Ovary (tissue), 9 donors: ENCODE data around the gene USP13. TPM values are rescaled to one million over a fixed set of nuclear protein-coding genes. Genes with fewer than 3 reads are reported as not detected.

ENCODE experiments used
- DNase-seq, 5 donors: peaks; one replicate each; pipeline ENCODE4 v3.0.0-alpha.2; 2019 to 2020
- H3K27ac ChIP-seq, 2 donors: fragments of 200-600 bp; one replicate each; pipeline versions ENCODE4 v1.5.1 to v1.8.0; 2019 to 2022
- H3K27me3 ChIP-seq: fragments of 200-600 bp; one replicate; pipeline ENCODE4 v1.8.0; 2022
- H3K36me3 ChIP-seq: fragments of 200-600 bp; sonication (generic); one replicate; pipeline ENCODE4 v1.5.1; 2019
- H3K4me1 ChIP-seq: one replicate; pipeline ENCODE4 v1.8.1; 2013; ENCODE audit warnings: mild to moderate bottlenecking, moderate library complexity; ENCODE audit not compliant: insufficient read depth
- H3K4me3 ChIP-seq: fragments of 200-600 bp; sonication (generic); one replicate; pipeline ENCODE4 v1.5.1; 2017
- H3K9me3 ChIP-seq, 2 donors: fragments of 200-600 bp in 1 of 2; sonication (generic) in 1 of 2; one replicate each; pipeline versions ENCODE4 v1.5.1 to v1.8.1; 2013 to 2019; ENCODE audit warnings: mild to moderate bottlenecking in 1 of 2, moderate library complexity in 1 of 2
- EP300 ChIP-seq: sonication (generic); formaldehyde crosslinking; IDR thresholded peaks from one replicate; pipeline ENCODE4 v1.6.1; 2017; ENCODE audit warnings: antibody characterized with exemption
- POLR2A ChIP-seq: fragments of 450-650 bp; IDR thresholded peaks from one replicate; pipeline ENCODE4 v1.6.1; 2017; ENCODE audit warnings: antibody characterized with exemption, mild to moderate bottlenecking, moderate library complexity
- WGBS, 3 donors: extraction: QIAGEN DNeasy Blood & Tissue Kit in 1 of 3; methylation state at CpG; one replicate each; pipeline versions ENCODE4 v1.1.5 to v1.1.7; 2013 to 2017; 5-methylcytosine and 5-hydroxymethylcytosine counted together
- intact Hi-C, 4 donors: fragments of 100-400 bp; cut with DNase I; formaldehyde crosslinking; loops; one replicate each; pipeline versions ENCODE4 v1.11.0 to v1.15.1; 2022 to 2023
- polyA plus RNA-seq, 2 donors: library from polyadenylated mRNA; stranded (reverse); fragments of 200-250 nt in 1 of 2; fragments of 350-450 nt in 1 of 2; fragmentation: Illumina TruSeq in 1 of 2; extraction: RNeasy Lipid Tissue Mini Kit (QIAGEN cat#74804) in 1 of 2; gene quantifications; one replicate each; pipeline ENCODE4 v1.2.3, GENCODE V29; 2013 to 2014
- total RNA-seq, 7 donors: library from RNA; depleted of rRNA in 2 of 7; stranded (reverse); fragments of >200 nt in 2 of 7; fragmentation: NEBNext Ultra II Directional in 3 of 7; extraction: Animal tissue kit (Norgen Biotek cat#: 25700) in 3 of 7; gene quantifications; one replicate each; pipeline versions ENCODE4 v1.1.0 to v1.2.4, GENCODE V29; 2016 to 2023
- TF ChIP-seq, protein P1 (sequence below), 3 donors: fragments of 450-650 bp in 2 of 3; fragments of 200-600 bp in 1 of 3; IDR thresholded peaks; one replicate each; pipeline versions ENCODE4 v1.5.1 to v1.8.0; 2016 to 2022; ENCODE audit warnings: antibody characterized with exemption in 3 of 3, mild to moderate bottlenecking in 1 of 3
- donor health status: DM: no; HTN: no; CAD: no; lungs with moderate emphysema.
- donor health status: DM: no; HTN: no; CAD: no.
- donor health status: Bipolar disorder and iron deficiency.
- donor health status: DM: yes; HTN: yes; CAD: no.
- donor health status: DM: no; HTN: no; CAD: no.
- donor health status: DM: yes; HTN: yes; CAD: no.

The USP13 gene
- total and polyA plus RNA-seq, 9 donors, result 7.0 to 26.3 (median 19.4) TPM

GRCh38 chr3:179729086-179729485 is 76.2 kb downstream of the USP13 start:
- 83 to 90% (median 84%) methylated on average over 3 of the region's 3 CpGs for WGBS, 3 donors
- Histone ChIP-seq H3K27ac (no peak overlapping the region), H3K36me3 (no peaks in the 10 kb centered on the region), H3K9me3 (no peaks in the 10 kb centered on the region), H3K27me3 (no peaks in the 10 kb centered on the region), H3K4me3 (no peak overlapping the region), H3K4me1 (no peaks in the 10 kb centered on the region)
- DNase-seq, result no peak
- intact Hi-C loops, result no loop called here
- TF ChIP-seq EP300 (no peak), POLR2A (no peak)
- TF ChIP-seq, protein P1, sequence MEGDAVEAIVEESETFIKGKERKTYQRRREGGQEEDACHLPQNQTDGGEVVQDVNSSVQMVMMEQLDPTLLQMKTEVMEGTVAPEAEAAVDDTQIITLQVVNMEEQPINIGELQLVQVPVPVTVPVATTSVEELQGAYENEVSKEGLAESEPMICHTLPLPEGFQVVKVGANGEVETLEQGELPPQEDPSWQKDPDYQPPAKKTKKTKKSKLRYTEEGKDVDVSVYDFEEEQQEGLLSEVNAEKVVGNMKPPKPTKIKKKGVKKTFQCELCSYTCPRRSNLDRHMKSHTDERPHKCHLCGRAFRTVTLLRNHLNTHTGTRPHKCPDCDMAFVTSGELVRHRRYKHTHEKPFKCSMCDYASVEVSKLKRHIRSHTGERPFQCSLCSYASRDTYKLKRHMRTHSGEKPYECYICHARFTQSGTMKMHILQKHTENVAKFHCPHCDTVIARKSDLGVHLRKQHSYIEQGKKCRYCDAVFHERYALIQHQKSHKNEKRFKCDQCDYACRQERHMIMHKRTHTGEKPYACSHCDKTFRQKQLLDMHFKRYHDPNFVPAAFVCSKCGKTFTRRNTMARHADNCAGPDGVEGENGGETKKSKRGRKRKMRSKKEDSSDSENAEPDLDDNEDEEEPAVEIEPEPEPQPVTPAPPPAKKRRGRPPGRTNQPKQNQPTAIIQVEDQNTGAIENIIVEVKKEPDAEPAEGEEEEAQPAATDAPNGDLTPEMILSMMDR (IDR thresholded peaks at IDR 0.05), result no peak

DNA sequence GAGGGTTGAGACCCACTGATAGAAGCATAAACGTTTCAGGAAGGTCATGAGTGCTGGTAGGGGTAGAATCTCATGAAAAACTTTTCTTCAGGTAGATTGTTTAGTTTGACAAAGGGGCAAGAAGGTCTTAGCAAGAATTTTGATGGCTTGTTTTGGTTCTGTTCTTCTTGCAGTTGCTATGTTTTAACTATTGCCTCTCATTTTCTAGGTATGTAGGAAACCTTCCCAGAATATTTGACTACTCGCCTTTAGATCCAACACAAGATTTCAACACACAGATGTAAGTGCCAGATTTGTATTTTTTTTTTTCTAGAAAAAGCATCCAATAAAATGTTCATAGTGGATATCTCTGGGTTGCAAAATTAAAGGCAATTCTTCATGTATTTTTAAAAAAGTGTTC is 77.1 kb downstream of the USP13 start:
- H3K4me3 ChIP-seq, result no peak overlapping the region
- no peaks in the 10 kb centered on the region for H3K36me3 ChIP-seq
- no peak overlapping the region for H3K27ac ChIP-seq
- H3K4me1 ChIP-seq, result no peaks in the 10 kb centered on the region
- H3K27me3 ChIP-seq, result no peaks in the 10 kb centered on the region
- intact Hi-C loops, result no loop called here
- WGBS, 3 donors, result 78 to 88% (median 79%) methylated on average over 2 of the region's 2 CpGs
- H3K9me3 ChIP-seq, result no peaks in the 10 kb centered on the region
- TF ChIP-seq EP300, result no peak
- TF ChIP-seq, protein P1 (IDR thresholded peaks at IDR 0.05), result no peak
- no peak for TF ChIP-seq POLR2A
- no peak for DNase-seq

DNA sequence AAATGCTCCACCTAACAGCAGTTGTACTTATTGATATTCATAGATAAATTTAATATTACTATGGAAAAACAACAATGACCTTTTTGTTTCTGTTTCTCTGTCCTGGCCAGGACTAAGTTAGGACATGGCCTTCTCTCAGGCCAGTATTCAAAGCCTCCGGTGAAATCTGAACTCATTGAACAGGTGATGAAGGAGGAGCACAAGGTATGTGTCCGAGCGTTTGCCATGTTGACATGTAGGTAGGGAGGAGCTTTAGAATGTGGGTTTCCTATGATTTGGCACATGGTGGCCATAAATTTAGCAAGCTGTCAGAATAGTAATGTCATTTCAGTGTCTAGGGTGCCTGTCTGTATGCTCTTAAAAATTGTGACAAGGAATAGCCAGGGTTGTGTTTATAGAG is 77.7 kb downstream of the USP13 start:
- no peaks in the 10 kb centered on the region for H3K27me3 ChIP-seq
- no peak for DNase-seq
- WGBS, 3 donors, result 97% methylated on average over 3 of the region's 3 CpGs
- H3K9me3 ChIP-seq, result no peaks in the 10 kb centered on the region
- no peak overlapping the region for H3K27ac ChIP-seq
- no peak overlapping the region for H3K4me3 ChIP-seq
- no peaks in the 10 kb centered on the region for H3K36me3 ChIP-seq
- intact Hi-C loops, result no loop called here
- no peaks in the 10 kb centered on the region for H3K4me1 ChIP-seq
- TF ChIP-seq EP300, result no peak
- no peak for TF ChIP-seq POLR2A
- TF ChIP-seq, protein P1 (IDR thresholded peaks at IDR 0.05), result no peak

DNA sequence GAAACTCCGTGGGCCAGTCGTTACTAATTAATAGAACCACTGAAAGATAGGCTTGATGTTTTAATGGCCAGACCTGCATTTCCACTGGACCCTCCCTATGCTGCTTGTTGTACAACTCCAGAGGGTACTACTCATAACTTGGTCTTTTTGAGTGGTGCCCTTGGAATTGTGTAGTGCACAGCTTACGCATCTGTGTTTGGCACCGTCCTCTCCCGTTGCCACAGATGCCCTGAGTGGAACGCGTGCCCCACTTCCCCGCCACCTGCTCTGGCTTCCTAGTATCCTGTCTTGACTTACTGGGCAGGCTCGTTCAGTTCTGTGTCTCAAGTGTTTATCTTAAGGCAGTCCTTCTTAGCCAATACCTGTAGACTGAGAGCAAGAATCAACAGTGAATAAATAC is 78.7 kb downstream of the USP13 start:
- no peak for TF ChIP-seq POLR2A
- TF ChIP-seq EP300, result no peak
- TF ChIP-seq, protein P1 (IDR thresholded peaks at IDR 0.05), result no peak
- no peak overlapping the region for H3K4me3 ChIP-seq
- intact Hi-C loops, result no loop called here
- no peaks in the 10 kb centered on the region for H3K27me3 ChIP-seq
- no peaks in the 10 kb centered on the region for H3K4me1 ChIP-seq
- DNase-seq, result no peak
- 89 to 95% (median 93%) methylated on average over 9 of the region's 9 CpGs for WGBS, 3 donors
- no peaks in the 10 kb centered on the region for H3K9me3 ChIP-seq
- H3K27ac ChIP-seq, result no peak overlapping the region
- H3K36me3 ChIP-seq, result no peaks in the 10 kb centered on the region
